OCI-LY7 (cell line): ENCODE measurements around the gene DPH6.

Source experiments
- EZH2phosphoT487 ChIP-seq: fragments of 200-600 bp; sonication (generic); IDR thresholded peaks from 2 replicates; pipeline ENCODE4 v1.6.1; 2018; ENCODE audit warnings: low read depth, borderline replicate concordance, mild to moderate bottlenecking, mixed run types, antibody characterized with exemption, low read length, moderate library complexity, mixed read lengths
- TF ChIP-seq, protein P1 (sequence below): fragments of 200-600 bp; sonication (generic); conservative IDR thresholded peaks from 2 replicates; pipeline ENCODE4 v1.5.1; 2014; ENCODE audit warnings: mild to moderate bottlenecking, antibody characterized with exemption, low read length, moderate library complexity, mixed read lengths

DNA sequence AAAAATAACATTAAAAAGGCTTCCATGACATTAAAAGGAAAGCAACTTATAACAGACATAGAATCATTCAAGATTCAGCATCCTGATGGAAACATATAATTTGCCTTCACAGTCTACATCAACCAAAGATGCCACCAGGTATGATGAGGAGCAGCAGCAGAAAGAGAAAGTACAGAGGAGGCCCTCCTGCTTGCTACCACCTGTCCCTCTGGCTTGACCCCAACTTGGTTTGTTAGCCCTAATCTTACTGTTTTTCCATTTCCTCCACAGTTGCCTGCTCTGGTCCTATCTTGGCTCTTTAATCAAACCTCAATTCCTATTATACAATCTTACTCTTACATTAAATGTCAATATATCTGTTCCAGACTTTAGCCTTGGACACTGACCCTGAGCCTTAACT is 171.3 kb downstream of the DPH6 start:
- TF ChIP-seq, protein P1, sequence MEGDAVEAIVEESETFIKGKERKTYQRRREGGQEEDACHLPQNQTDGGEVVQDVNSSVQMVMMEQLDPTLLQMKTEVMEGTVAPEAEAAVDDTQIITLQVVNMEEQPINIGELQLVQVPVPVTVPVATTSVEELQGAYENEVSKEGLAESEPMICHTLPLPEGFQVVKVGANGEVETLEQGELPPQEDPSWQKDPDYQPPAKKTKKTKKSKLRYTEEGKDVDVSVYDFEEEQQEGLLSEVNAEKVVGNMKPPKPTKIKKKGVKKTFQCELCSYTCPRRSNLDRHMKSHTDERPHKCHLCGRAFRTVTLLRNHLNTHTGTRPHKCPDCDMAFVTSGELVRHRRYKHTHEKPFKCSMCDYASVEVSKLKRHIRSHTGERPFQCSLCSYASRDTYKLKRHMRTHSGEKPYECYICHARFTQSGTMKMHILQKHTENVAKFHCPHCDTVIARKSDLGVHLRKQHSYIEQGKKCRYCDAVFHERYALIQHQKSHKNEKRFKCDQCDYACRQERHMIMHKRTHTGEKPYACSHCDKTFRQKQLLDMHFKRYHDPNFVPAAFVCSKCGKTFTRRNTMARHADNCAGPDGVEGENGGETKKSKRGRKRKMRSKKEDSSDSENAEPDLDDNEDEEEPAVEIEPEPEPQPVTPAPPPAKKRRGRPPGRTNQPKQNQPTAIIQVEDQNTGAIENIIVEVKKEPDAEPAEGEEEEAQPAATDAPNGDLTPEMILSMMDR = no peak
- TF ChIP-seq EZH2phosphoT487 = no peak
